ENCODE data around the gene EXOSC3. TPM values are rescaled to one million over a fixed set of nuclear protein-coding genes. Genes with fewer than 3 reads are reported as not detected.

The EXOSC3 gene
- total and polyA plus RNA-seq, 9 of the 15 experiments (the other 6 are each of a cell fraction or from before 2014, with no cell fraction given), result 18.5 to 266 (median 114) TPM

DNA sequence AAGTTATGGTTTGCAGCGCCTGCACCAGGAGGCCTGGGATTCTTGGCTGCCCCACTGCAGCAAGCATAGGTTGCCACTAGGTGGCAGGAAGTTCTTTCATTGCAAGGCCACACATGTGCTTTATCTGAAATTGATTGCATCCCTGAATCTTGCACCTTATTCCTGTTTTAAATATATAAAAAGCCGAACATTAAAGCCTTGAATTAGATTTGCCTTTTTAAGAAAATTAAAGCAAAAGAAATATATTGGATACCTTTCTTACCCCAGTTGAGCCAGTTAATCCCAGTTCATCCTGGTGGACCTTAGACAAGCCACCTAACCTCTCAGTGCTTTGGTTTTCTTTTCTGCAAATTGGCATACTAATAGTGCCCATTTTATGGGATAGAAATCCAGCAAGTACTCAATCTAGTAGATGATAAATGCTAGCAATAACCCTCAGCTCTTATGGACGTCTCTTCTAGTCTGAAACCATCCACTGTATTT is 37.6 kb downstream of the EXOSC3 start (continued):
- TF ChIP-seq MCM2 (IDR thresholded peaks at IDR 0.05; ENCODE audit: low read depth), result no peak
- TF ChIP-seq CHD4 (IDR thresholded peaks at IDR 0.05; ENCODE audit: insufficient read depth, insufficient replicate concordance, low read depth, low read length, poor library complexity, severe bottlenecking), result no peak
- no peak for TF ChIP-seq KAT8 (IDR thresholded peaks at IDR 0.05; ENCODE audit: low read depth)
- TF ChIP-seq, protein P1, sequence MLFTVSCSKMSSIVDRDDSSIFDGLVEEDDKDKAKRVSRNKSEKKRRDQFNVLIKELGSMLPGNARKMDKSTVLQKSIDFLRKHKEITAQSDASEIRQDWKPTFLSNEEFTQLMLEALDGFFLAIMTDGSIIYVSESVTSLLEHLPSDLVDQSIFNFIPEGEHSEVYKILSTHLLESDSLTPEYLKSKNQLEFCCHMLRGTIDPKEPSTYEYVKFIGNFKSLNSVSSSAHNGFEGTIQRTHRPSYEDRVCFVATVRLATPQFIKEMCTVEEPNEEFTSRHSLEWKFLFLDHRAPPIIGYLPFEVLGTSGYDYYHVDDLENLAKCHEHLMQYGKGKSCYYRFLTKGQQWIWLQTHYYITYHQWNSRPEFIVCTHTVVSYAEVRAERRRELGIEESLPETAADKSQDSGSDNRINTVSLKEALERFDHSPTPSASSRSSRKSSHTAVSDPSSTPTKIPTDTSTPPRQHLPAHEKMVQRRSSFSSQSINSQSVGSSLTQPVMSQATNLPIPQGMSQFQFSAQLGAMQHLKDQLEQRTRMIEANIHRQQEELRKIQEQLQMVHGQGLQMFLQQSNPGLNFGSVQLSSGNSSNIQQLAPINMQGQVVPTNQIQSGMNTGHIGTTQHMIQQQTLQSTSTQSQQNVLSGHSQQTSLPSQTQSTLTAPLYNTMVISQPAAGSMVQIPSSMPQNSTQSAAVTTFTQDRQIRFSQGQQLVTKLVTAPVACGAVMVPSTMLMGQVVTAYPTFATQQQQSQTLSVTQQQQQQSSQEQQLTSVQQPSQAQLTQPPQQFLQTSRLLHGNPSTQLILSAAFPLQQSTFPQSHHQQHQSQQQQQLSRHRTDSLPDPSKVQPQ (CRISPR knock-in tag; IDR thresholded peaks at IDR 0.05; ENCODE audit: borderline replicate concordance), result no peak
- TF ChIP-seq, protein P2, sequence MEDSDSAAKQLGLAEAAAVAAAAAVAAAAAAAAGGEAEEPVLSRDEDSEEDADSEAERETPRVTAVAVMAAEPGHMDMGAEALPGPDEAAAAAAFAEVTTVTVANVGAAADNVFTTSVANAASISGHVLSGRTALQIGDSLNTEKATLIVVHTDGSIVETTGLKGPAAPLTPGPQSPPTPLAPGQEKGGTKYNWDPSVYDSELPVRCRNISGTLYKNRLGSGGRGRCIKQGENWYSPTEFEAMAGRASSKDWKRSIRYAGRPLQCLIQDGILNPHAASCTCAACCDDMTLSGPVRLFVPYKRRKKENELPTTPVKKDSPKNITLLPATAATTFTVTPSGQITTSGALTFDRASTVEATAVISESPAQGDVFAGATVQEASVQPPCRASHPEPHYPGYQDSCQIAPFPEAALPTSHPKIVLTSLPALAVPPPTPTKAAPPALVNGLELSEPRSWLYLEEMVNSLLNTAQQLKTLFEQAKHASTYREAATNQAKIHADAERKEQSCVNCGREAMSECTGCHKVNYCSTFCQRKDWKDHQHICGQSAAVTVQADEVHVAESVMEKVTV (CRISPR knock-in tag; IDR thresholded peaks at IDR 0.05), result peak; percentile 87
- TF ChIP-seq ZNF384 (IDR thresholded peaks at IDR 0.05; ENCODE audit: low read depth, low read length), result peak; percentile 36; the same call in 1 of the 2 replicates
- TF ChIP-seq TBP (optimal IDR thresholded peaks at IDR 0.05; ENCODE audit: low read depth, low read length), result peak; percentile 12
- peak in 1 of 2 experiments; percentile 59; a peak in 1 of 4 replicates for TF ChIP-seq TBL1XR1 (IDR thresholded peaks at IDR 0.05; ENCODE audit: low read length in 2 of 2)
- TF ChIP-seq POLR3G (IDR thresholded peaks at IDR 0.05; ENCODE audit: extremely low read depth, insufficient read length, insufficient replicate concordance), result no peak
- TF ChIP-seq HOXB6 (CRISPR knock-in tag; IDR thresholded peaks at IDR 0.05; ENCODE audit: borderline replicate concordance), result no peak
- TF ChIP-seq, protein P3, sequence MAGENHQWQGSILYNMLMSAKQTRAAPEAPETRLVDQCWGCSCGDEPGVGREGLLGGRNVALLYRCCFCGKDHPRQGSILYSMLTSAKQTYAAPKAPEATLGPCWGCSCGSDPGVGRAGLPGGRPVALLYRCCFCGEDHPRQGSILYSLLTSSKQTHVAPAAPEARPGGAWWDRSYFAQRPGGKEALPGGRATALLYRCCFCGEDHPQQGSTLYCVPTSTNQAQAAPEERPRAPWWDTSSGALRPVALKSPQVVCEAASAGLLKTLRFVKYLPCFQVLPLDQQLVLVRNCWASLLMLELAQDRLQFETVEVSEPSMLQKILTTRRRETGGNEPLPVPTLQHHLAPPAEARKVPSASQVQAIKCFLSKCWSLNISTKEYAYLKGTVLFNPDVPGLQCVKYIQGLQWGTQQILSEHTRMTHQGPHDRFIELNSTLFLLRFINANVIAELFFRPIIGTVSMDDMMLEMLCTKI (IDR thresholded peaks at IDR 0.05; ENCODE audit: partially characterized antibody), result no peak
- TF ChIP-seq, protein P4, sequence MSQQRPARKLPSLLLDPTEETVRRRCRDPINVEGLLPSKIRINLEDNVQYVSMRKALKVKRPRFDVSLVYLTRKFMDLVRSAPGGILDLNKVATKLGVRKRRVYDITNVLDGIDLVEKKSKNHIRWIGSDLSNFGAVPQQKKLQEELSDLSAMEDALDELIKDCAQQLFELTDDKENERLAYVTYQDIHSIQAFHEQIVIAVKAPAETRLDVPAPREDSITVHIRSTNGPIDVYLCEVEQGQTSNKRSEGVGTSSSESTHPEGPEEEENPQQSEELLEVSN (IDR thresholded peaks at IDR 0.05; ENCODE audit: borderline replicate concordance in 1 of 2, extremely low read depth in 1 of 2, insufficient read depth in 1 of 2, insufficient read length in 1 of 2, low read depth in 1 of 2, low read length in 1 of 2, poor library complexity in 1 of 2, severe bottlenecking in 1 of 2), result peak in 1 of 2 experiments; percentile 51
- TF ChIP-seq ZNF696 (CRISPR knock-in tag; conservative IDR thresholded peaks at IDR 0.05), result no peak
- peak; percentile 64; the same call in 1 of the 2 replicates for TF ChIP-seq STAG1 (CRISPR knock-in tag; IDR thresholded peaks at IDR 0.05; ENCODE audit: borderline replicate concordance)
- TF ChIP-seq, protein P5, sequence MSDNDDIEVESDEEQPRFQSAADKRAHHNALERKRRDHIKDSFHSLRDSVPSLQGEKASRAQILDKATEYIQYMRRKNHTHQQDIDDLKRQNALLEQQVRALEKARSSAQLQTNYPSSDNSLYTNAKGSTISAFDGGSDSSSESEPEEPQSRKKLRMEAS (CRISPR knock-in tag; IDR thresholded peaks at IDR 0.05), result peak; percentile 50; the same call in 1 of the 2 replicates
- peak; percentile 78 for TF ChIP-seq L3MBTL2 (IDR thresholded peaks at IDR 0.05)

All from K562 (cell line).